Mammary epithelial cell (primary cell): Measurements from ENCODE around the gene FNIP1.

Source experiments
- CTCF ChIP-seq, 2 donors: IDR thresholded peaks in 1 of 2; conservative IDR thresholded peaks in 1 of 2; 2 replicates each; pipeline ENCODE4 v1.5.1; 2011 to 2012; ENCODE audit warnings: inconsistent platforms in 2 of 2, low read length in 2 of 2, mild to moderate bottlenecking in 2 of 2, control low read depth in 1 of 2, low read depth in 1 of 2; ENCODE audit not compliant: insufficient read depth in 1 of 2; ENCODE audit errors: extremely low read depth in 1 of 2
- EZH2 ChIP-seq: IDR thresholded peaks from 2 replicates; pipeline ENCODE4 v1.6.1; 2012; ENCODE audit warnings: low read length, inconsistent platforms, borderline replicate concordance

GRCh38 chr5:131751506-131751905 lies 45.3 kb downstream of the FNIP1 start:
- TF ChIP-seq CTCF (conservative IDR thresholded peaks at IDR 0.05 in 1 of 2, IDR thresholded peaks at IDR 0.05 in 1 of 2; ENCODE audit: extremely low read depth in 1 of 2, insufficient read depth in 1 of 2, low read depth in 1 of 2, low read length in 2 of 2) = no peak
- no peak for TF ChIP-seq EZH2
